GM19023 (cell line): ENCODE results near the gene EHBP1.

Experiments used
- ATAC-seq: cut with Tn5 transposase; IDR thresholded peaks from one replicate; pipeline ENCODE4 v1.9.1; 2021; ENCODE audit warnings: mild to moderate bottlenecking, moderate library complexity; ENCODE audit not compliant: unreplicated experiment

Gene EHBP1

GRCh38 chr2:62774555-62775366 lies 69.2 kb downstream of the EHBP1 start:
- no peak for ATAC-seq

GRCh38 chr2:62775367-62775668 lies 69.8 kb downstream of the EHBP1 start:
- no peak for ATAC-seq

GRCh38 chr2:62783679-62784078 lies 78.2 kb downstream of the EHBP1 start:
- no peak for ATAC-seq

- no peak for ATAC-seq
Observed at GRCh38 chr2:62784341-62784740, 78.8 kb downstream of the EHBP1 start.

GRCh38 chr2:62785216-62785615 lies 79.7 kb downstream of the EHBP1 start:
- peak; percentile 74 for ATAC-seq

GRCh38 chr2:62785810-62786597 lies 80.5 kb downstream of the EHBP1 start:
- ATAC-seq = no peak

- no peak for ATAC-seq
Observed at GRCh38 chr2:62787386-62787785, 81.9 kb downstream of the EHBP1 start.

- ATAC-seq = no peak
Observed at GRCh38 chr2:62789518-62789917, 84.0 kb downstream of the EHBP1 start.

GRCh38 chr2:62789918-62790317 lies 84.4 kb downstream of the EHBP1 start:
- ATAC-seq = no peak

- ATAC-seq = no peak
Observed at GRCh38 chr2:62792408-62792807, 86.9 kb downstream of the EHBP1 start.

- no peak for ATAC-seq
Observed at GRCh38 chr2:62793213-62793612, 87.7 kb downstream of the EHBP1 start.

- no peak for ATAC-seq
Observed at GRCh38 chr2:62794791-62795190, 89.3 kb downstream of the EHBP1 start.

- ATAC-seq = no peak
Observed at GRCh38 chr2:62795341-62795740, 89.8 kb downstream of the EHBP1 start.

- ATAC-seq = no peak
Observed at GRCh38 chr2:62797107-62797506, 91.6 kb downstream of the EHBP1 start.

- ATAC-seq = no peak
Observed at GRCh38 chr2:62800618-62801017, 95.1 kb downstream of the EHBP1 start.

- ATAC-seq = no peak
Observed at GRCh38 chr2:62801110-62801509, 95.6 kb downstream of the EHBP1 start.

GRCh38 chr2:62801814-62802523 lies 96.5 kb downstream of the EHBP1 start:
- no peak for ATAC-seq

GRCh38 chr2:62803961-62804360 lies 98.4 kb downstream of the EHBP1 start:
- no peak for ATAC-seq

- no peak for ATAC-seq
Observed at GRCh38 chr2:62806231-62806630, 100.7 kb downstream of the EHBP1 start.

GRCh38 chr2:62808554-62808953 lies 103.0 kb downstream of the EHBP1 start:
- ATAC-seq = no peak

GRCh38 chr2:62811086-62811485 lies 105.6 kb downstream of the EHBP1 start:
- no peak for ATAC-seq

- no peak for ATAC-seq
Observed at GRCh38 chr2:62811972-62812371, 106.5 kb downstream of the EHBP1 start.
